Renal cortex interstitium (tissue), 11 donors: Measurements from ENCODE around the gene AZU1. TPM values are rescaled to one million over a fixed set of nuclear protein-coding genes. Genes with fewer than 3 reads are reported as not detected.
"Not testable (repeated sequence)": the region's sequence is repeated elsewhere in the genome, so short reads cannot be mapped to it uniquely, and the experiment has no call there.

Source experiments
- DNase-seq, 11 donors: peaks; one replicate each; pipeline ENCODE4 v3.0.0-alpha.2; 2013; ENCODE audit warnings: low read depth in 9 of 11, low spot score in 4 of 11; ENCODE audit errors: extremely low read depth in 1 of 11
- polyA plus RNA-seq, 3 donors: library from polyadenylated mRNA; unstranded; fragments of 120-200 nt; gene quantifications; one replicate each; pipeline ENCODE4 v1.2.1, GENCODE V29; 2013; ENCODE audit not compliant: insufficient read length in 3 of 3

AZU1 gene
- polyA plus RNA-seq, 3 donors, result 1.4 to 1.9 (median 1.9) TPM

GRCh38 chr19:877992-878660 is 50.5 kb downstream of the AZU1 start:
- DNase-seq, result not testable (repeated sequence)

GRCh38 chr19:878751-879561 is 51.3 kb downstream of the AZU1 start:
- DNase-seq, result not testable (repeated sequence)

GRCh38 chr19:879711-880438 is 52.2 kb downstream of the AZU1 start:
- DNase-seq, result no peak

Other genes with a start within 250 kb of the AZU1 start
- gene HCN2, start 238.0 kb upstream of the AZU1 start, polyA plus RNA-seq, result under 1 TPM; 0.40 to 0.45 (median 0.42) TPM
- 10 to 100 TPM; 54.6 to 68.8 (median 58.1) TPM for gene POLRMT, start 194.3 kb upstream of the AZU1 start, polyA plus RNA-seq
- gene FGF22, start 188.0 kb upstream of the AZU1 start, polyA plus RNA-seq, result 1 to 10 TPM in 1 of 3 donors, under 1 TPM in 2; 0.31 to 1.1 (median 0.92) TPM
- gene RNF126, start 164.6 kb upstream of the AZU1 start, polyA plus RNA-seq, result 10 to 100 TPM; 21.1 to 36.8 (median 35.7) TPM
- gene FSTL3, start 151.4 kb upstream of the AZU1 start, polyA plus RNA-seq, result 10 to 100 TPM; 14.8 to 26.8 (median 20.7) TPM
- gene PRSS57, start 132.4 kb upstream of the AZU1 start, polyA plus RNA-seq, result under 1 TPM; 0.13 to 0.20 (median 0.19) TPM
- gene PALM, start 118.9 kb upstream of the AZU1 start, polyA plus RNA-seq, result 100 to 1,000 TPM in 2 of 3 donors, 10 to 100 TPM in 1; 69.0 to 111 (median 105) TPM
- gene MISP, start 76.7 kb upstream of the AZU1 start, polyA plus RNA-seq, result 10 to 100 TPM in 1 of 3 donors, 1 to 10 TPM in 2; 4.4 to 14.4 (median 5.8) TPM
- gene PTBP1, start 30.4 kb upstream of the AZU1 start, polyA plus RNA-seq, result 100 to 1,000 TPM; 349 to 460 (median 382) TPM
- 10 to 100 TPM in 2 of 3 donors, 1 to 10 TPM in 1; 8.2 to 19.3 (median 15.8) TPM for gene PLPPR3, start 5.9 kb upstream of the AZU1 start, polyA plus RNA-seq
- 1 to 10 TPM in 2 of 3 donors, under 1 TPM in 1; 0.81 to 2.4 (median 1.6) TPM for gene PRTN3, start 13.2 kb downstream of the AZU1 start, polyA plus RNA-seq
- under 1 TPM; 0.33 to 0.98 (median 0.34) TPM for gene ELANE, start 24.5 kb downstream of the AZU1 start, polyA plus RNA-seq
- gene CFD, start 31.8 kb downstream of the AZU1 start, polyA plus RNA-seq, result 1 to 10 TPM; 1.9 to 4.9 (median 3.9) TPM
- gene MED16, start 65.3 kb downstream of the AZU1 start, polyA plus RNA-seq, result 10 to 100 TPM; 40.3 to 68.6 (median 58.3) TPM
- gene RNU6-9, start 65.6 kb downstream of the AZU1 start, polyA plus RNA-seq, result not detected
- 10 to 100 TPM; 33.7 to 55.0 (median 49.0) TPM for gene R3HDM4, start 85.4 kb downstream of the AZU1 start, polyA plus RNA-seq
- 1 to 10 TPM in 2 of 3 donors, under 1 TPM in 1; 0.34 to 1.2 (median 1.1) TPM for gene KISS1R, start 89.5 kb downstream of the AZU1 start, polyA plus RNA-seq
- 10 to 100 TPM; 19.9 to 37.0 (median 28.3) TPM for gene ARID3A, start 98.2 kb downstream of the AZU1 start, polyA plus RNA-seq
- 10 to 100 TPM; 30.6 to 72.6 (median 54.1) TPM for gene WDR18, start 156.5 kb downstream of the AZU1 start, polyA plus RNA-seq
- 1 to 10 TPM in 2 of 3 donors, under 1 TPM in 1; 0.37 to 2.0 (median 1.2) TPM for gene GRIN3B, start 172.6 kb downstream of the AZU1 start, polyA plus RNA-seq
- 100 to 1,000 TPM in 2 of 3 donors, 10 to 100 TPM in 1; 92.3 to 145 (median 126) TPM for gene TMEM259, start 193.3 kb downstream of the AZU1 start, polyA plus RNA-seq
- not detected for gene RNU6-2, start 193.7 kb downstream of the AZU1 start, polyA plus RNA-seq
- gene CNN2, start 198.8 kb downstream of the AZU1 start, polyA plus RNA-seq, result 100 to 1,000 TPM; 163 to 196 (median 180) TPM
- 10 to 100 TPM in 1 of 3 donors, 1 to 10 TPM in 2; 7.2 to 10.1 (median 8.2) TPM for gene ABCA7, start 212.3 kb downstream of the AZU1 start, polyA plus RNA-seq
- gene ARHGAP45, start 239.3 kb downstream of the AZU1 start, polyA plus RNA-seq, result 10 to 100 TPM in 2 of 3 donors, 1 to 10 TPM in 1; 8.5 to 15.7 (median 15.4) TPM